H1 (cell line): ENCODE measurements around the gene LRBA. TPM values are rescaled to one million over a fixed set of nuclear protein-coding genes. Genes with fewer than 3 reads are reported as not detected.

ENCODE experiments used
- FOSL1 ChIP-seq: IDR thresholded peaks from 2 replicates; pipeline ENCODE4 v1.6.1; 2011; ENCODE audit warnings: mild to moderate bottlenecking, low read depth, low read length, moderate library complexity; ENCODE audit not compliant: insufficient read depth
- NANOG ChIP-seq: IDR thresholded peaks from 2 replicates; pipeline ENCODE4 v1.6.1; 2011; ENCODE audit warnings: low read length, low read depth, mild to moderate bottlenecking, inconsistent platforms; ENCODE audit not compliant: insufficient read depth, poor library complexity, severe bottlenecking
- RBBP5 ChIP-seq: IDR thresholded peaks from 2 replicates; pipeline ENCODE4 v1.7.1; 2012; ENCODE audit warnings: low read depth, mild to moderate bottlenecking, inconsistent platforms, low read length, moderate library complexity, borderline replicate concordance
- polyA plus RNA-seq, 7 experiments: library from polyadenylated mRNA; depleted of rRNA in 3 of 7; stranded (reverse) in 5 of 7; unstranded in 2 of 7; fragments of >200 nt in 5 of 7; fragments of 200-250 nt in 2 of 7; gene quantifications; 1 replicate in 5 of 7; 2 replicates in 1 of 7; 4 replicates in 1 of 7; pipeline versions ENCODE4 v1.2.1 to v1.2.3, GENCODE V29; 2011 to 2013; ENCODE audit warnings: missing spikeins in 2 of 7, mixed read lengths in 2 of 7
- total RNA-seq: library from RNA; stranded (reverse); fragmentation: NEBNext Ultra II Directional; extraction: Animal tissue kit (Norgen Biotek cat#: 25700); gene quantifications from 2 replicates; pipeline ENCODE4 v1.2.1, GENCODE V29; 2021

Gene LRBA
- total and polyA plus RNA-seq, 2 of the 8 experiments (the other 6 are each of a cell fraction or from before 2014, with no cell fraction given) = 54.6 to 83.2 TPM

DNA sequence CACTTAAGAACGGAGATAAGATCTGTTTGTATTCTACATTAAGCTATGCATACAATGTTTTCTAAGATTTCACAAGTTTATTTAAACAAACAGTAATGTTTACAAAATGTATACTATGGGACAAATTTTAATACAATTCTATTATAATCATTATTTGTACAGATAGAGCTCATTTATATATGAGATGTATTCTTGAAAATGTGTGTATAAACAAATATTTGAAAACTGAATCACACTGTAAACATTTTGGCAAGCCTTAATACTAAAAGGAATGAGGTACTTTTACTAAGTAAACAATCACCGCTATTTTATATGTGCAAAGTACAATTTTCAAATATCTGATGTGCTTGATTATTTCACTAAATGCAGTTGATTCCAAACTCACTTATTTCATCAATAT lies 552.3 kb downstream of the LRBA start (continued):
- TF ChIP-seq NANOG (no peak), FOSL1 (no peak), RBBP5 (no peak)
- TF ChIP-seq, all 59 proteins: peak for 0
